Gastroesophageal sphincter (tissue), 4 donors: ENCODE results near the gene FGFR3. TPM values are rescaled to one million over a fixed set of nuclear protein-coding genes. Genes with fewer than 3 reads are reported as not detected.

Source experiments
- ATAC-seq: fragments of 150-250 bp; one replicate; pipeline ENCODE4 v1.9.1; 2016; ENCODE audit warnings: mild to moderate bottlenecking, moderate library complexity
- H3K27ac ChIP-seq, 4 donors: fragments of 200-600 bp; sonication (generic) in 3 of 4; 1 replicate in 3 of 4; 2 replicates in 1 of 4; pipeline ENCODE4 v1.5.1; 2016 to 2019
- H3K27me3 ChIP-seq: fragments of 200-600 bp; sonication (generic); one replicate; pipeline ENCODE4 v1.5.1; 2019
- H3K36me3 ChIP-seq, 2 donors: fragments of 200-600 bp; sonication (generic); one replicate each; pipeline ENCODE4 v1.5.1; 2019; ENCODE audit warnings: control low read depth in 1 of 2
- H3K4me1 ChIP-seq, 3 donors: fragments of 200-600 bp; sonication (generic); 1 replicate in 2 of 3; 2 replicates in 1 of 3; pipeline ENCODE4 v1.5.1; 2016 to 2019; ENCODE audit warnings: control low read depth in 2 of 3
- H3K4me3 ChIP-seq, 2 donors: fragments of 200-600 bp; sonication (generic); one replicate each; pipeline ENCODE4 v1.5.1; 2019; ENCODE audit warnings: mild to moderate bottlenecking in 1 of 2, moderate library complexity in 1 of 2
- H3K9me3 ChIP-seq, 3 donors: fragments of 200-600 bp; sonication (generic); one replicate each; pipeline ENCODE4 v1.5.1; 2017 to 2019; ENCODE audit warnings: control low read depth in 2 of 3
- POLR2A ChIP-seq, 2 donors: fragments of 450-650 bp; IDR thresholded peaks; one replicate each; pipeline ENCODE4 v1.6.1; 2017; ENCODE audit warnings: antibody characterized with exemption in 2 of 2, mild to moderate bottlenecking in 2 of 2, moderate library complexity in 1 of 2
- POLR2AphosphoS5 ChIP-seq: sonication (generic); formaldehyde crosslinking; IDR thresholded peaks from one replicate; pipeline ENCODE4 v1.6.1; 2017; ENCODE audit warnings: antibody characterized with exemption
- WGBS, 2 donors: methylation state at CpG; one replicate each; pipeline ENCODE4 v1.1.5; 2018; ENCODE audit warnings: low coverage in 1 of 2; 5-methylcytosine and 5-hydroxymethylcytosine counted together
- total RNA-seq, 4 donors: library from RNA; depleted of rRNA; stranded (reverse); fragments of >200 nt; gene quantifications; one replicate each; pipeline ENCODE4 v1.1.0, GENCODE V29; 2016

FGFR3 gene
- total RNA-seq, 4 donors from 2014 or later = 1.4 to 17.7 (median 1.8) TPM

- Histone ChIP-seq H3K4me3 (no peak overlapping the region), H3K4me1 (peaks cover 0 to 45% (median 19%) of the 10 kb centered on the region in 3 donors), H3K27ac (no peak overlapping the region), H3K9me3 (no peaks in the 10 kb centered on the region), H3K36me3 (no peaks in the 10 kb centered on the region), H3K27me3 (peaks cover 14% of the 10 kb centered on the region)
- 80% methylated on average over 1 of the region's 5 CpGs; no CpG with 5 or more reads in 1 of the 2 donors for WGBS, 2 donors
- TF ChIP-seq POLR2AphosphoS5 (no peak), POLR2A (IDR thresholded peaks at IDR 0.05) (no peak)
- ATAC-seq = no peak
These were observed 64.8 kb downstream of the FGFR3 start for GRCh38 chr4:1857931-1858330.

Other genes starting within 250 kb of the FGFR3 start
- gene FAM53A, start 109.0 kb upstream of the FGFR3 start, total RNA-seq = 10 to 100 TPM in 1 of 4 donors, 1 to 10 TPM in 3; 1.2 to 18.4 (median 4.9) TPM
- gene SLBP, start 81.0 kb upstream of the FGFR3 start, total RNA-seq = 10 to 100 TPM; 34.1 to 54.0 (median 38.6) TPM
- gene TMEM129, start 72.0 kb upstream of the FGFR3 start, total RNA-seq = 10 to 100 TPM; 46.6 to 94.2 (median 64.6) TPM
- gene TACC3, start 71.8 kb upstream of the FGFR3 start, total RNA-seq = 1 to 10 TPM; 6.0 to 8.2 (median 7.1) TPM
- 10 to 100 TPM; 24.0 to 29.2 (median 26.9) TPM for gene LETM1, start 62.9 kb downstream of the FGFR3 start, total RNA-seq
- gene NSD2, start 78.1 kb downstream of the FGFR3 start, total RNA-seq = 10 to 100 TPM; 37.8 to 47.3 (median 39.4) TPM
- gene NELFA, start 215.7 kb downstream of the FGFR3 start, total RNA-seq = 10 to 100 TPM; 14.5 to 19.4 (median 17.5) TPM